Measurements from ENCODE around the gene ATAD3B. TPM values are rescaled to one million over a fixed set of nuclear protein-coding genes. Genes with fewer than 3 reads are reported as not detected.

The ATAD3B gene
- total and polyA plus RNA-seq, 2 of the 4 experiments (the other 2 are of a cell fraction) = 13.8 to 29.0 TPM

DNA sequence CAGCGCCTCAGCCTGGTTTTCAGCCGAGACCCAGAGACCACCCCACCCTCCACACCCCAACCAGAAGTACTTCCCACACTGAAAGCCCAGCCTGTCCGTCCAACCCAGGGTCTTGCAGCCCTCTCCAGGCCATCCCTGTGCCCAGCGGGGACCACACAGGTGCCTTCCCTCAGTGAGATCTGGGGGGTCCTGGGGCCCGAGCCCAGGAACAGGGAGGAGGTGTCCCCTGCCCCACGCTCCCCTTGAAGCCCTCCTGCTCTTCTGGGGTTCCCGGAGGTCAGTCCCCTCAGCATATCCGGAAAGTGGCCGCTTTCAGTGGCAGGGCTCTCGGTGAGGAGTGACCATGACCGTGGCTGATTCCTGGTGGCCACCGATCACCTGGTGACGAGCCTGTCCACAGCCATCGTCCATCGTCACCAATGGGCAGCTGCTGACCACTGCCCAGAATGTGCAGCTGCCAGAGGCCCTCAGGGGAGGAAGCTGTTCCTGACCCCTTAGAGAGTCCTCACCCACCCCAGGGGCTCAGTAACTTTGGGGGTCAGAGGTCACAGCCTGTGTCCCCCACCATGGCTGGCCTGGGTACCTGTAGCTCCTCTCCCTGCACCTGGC, 65.5 kb downstream of the ATAD3B start (continued):
- TF ChIP-seq CTCF (conservative IDR thresholded peaks at IDR 0.05; ENCODE audit: low read depth, low read length) (no peak), NFE2L2 (IDR thresholded peaks at IDR 0.05; ENCODE audit: low read depth, low read length) (no peak), MAFK (IDR thresholded peaks at IDR 0.05; ENCODE audit: low read depth, low read length) (no peak), BHLHE40 (IDR thresholded peaks at IDR 0.05; ENCODE audit: low read depth, low read length) (no peak)
